Measurements from ENCODE around the gene CSTPP1.
"Not testable (repeated sequence)": the region's sequence is repeated elsewhere in the genome, so short reads cannot be mapped to it uniquely, and the experiment has no call there.

The CSTPP1 gene

DNA sequence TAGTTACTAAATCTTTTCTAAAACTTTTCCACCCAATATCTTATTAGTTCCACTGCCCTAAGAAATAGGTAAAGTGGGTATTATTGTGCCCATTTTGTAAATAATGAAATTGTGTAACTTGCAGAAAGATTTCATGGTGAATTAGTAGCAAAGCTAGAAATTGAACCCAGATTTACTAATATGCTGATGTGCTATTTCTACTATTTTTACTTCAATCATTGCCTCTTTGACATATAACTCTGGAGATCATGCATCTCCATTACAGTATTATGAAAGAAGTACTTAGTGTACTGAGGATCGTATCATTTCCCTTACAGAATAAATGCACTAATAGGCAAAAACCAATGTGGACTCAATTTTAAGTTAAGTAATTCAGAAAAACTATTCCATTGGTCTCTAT is 119.0 kb downstream of the CSTPP1 start:
- no peak for DNase-seq

GRCh38 chr11:47056261-47056915 is 119.8 kb downstream of the CSTPP1 start:
- DNase-seq: no peak

- no peak for DNase-seq
These were observed 120.8 kb downstream of the CSTPP1 start for GRCh38 chr11:47057365-47057764.

GRCh38 chr11:47060807-47061206 is 124.2 kb downstream of the CSTPP1 start:
- no peak for DNase-seq

DNA sequence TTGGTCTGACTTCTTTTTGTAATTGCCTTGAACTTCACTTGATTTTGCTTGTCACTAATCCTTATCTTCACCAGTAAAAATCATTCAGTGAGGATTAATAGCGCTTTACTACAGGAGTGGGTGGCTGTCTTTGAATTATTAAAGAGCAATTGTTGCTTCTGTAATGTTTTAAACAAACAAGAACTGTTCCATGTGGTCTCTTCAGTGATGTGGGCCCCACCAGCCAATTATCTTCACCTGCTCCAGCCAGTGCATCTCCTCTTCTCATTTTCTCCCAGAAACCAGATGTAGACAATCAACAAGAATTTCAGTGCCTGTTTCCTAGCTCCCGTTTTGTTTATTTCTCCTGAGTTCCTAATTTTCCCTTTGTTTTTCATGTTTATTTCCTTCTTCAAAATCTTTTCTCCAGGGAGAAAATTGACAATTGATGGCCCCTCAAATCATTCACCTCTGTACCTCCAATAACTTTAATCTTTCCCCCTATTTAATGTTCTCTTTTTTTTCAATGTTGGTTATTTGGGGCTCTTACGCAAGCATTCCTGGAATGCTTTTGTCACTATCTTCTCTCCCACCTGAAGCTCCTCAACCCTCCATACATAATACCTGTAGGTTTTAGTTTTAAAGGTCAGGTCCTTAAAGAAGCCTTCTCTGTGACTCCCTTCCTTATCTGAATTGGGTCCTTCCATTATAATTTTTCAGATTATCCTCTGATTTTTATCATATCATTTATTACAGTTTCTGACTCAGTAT is 125.0 kb downstream of the CSTPP1 start:
- DNase-seq: no peak

- no peak for DNase-seq
These were observed 126.2 kb downstream of the CSTPP1 start for GRCh38 chr11:47062736-47063135.

DNA sequence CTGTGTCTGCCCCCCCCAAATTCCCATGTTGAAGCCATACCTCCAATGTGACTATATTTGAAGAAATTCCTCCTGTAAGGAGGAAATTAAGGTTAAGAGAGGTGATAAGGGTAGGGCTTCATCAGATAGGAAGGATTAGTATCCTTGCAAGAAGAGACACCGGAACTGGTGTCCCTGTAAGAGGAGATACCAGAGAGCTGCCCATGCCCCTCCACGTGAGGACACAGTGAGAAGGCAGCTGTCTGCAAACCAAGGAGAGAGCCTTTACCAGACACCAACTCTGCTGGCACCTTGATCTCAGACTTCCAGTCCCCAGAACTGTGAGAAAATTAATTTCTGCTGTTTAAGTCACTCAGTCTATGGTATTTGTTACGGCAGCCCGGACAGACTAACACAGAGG is 130.8 kb downstream of the CSTPP1 start:
- no peak for DNase-seq

DNA sequence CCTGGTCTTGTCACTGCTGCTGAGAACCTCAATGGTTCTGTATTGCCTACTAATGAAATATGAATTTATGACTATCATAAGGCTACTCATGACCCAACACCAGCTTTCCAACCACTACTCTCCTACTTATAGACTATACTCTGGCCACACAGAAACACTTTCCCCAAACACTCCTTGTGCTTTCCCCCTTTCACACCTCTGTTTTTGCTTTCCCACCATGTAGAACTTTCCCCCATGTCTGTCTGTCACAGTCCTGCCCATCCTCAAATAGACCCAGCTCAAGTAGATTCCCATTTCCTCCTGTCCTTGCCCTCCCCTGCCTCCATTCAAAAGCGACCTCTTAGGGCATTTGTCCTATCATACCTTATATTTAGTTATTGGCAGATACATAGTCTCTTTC is 134.2 kb downstream of the CSTPP1 start:
- no peak for DNase-seq

GRCh38 chr11:47071341-47071740 is 134.8 kb downstream of the CSTPP1 start:
- DNase-seq: no peak

- DNase-seq: no peak
These were observed 135.3 kb downstream of the CSTPP1 start for GRCh38 chr11:47071791-47072261.

DNA sequence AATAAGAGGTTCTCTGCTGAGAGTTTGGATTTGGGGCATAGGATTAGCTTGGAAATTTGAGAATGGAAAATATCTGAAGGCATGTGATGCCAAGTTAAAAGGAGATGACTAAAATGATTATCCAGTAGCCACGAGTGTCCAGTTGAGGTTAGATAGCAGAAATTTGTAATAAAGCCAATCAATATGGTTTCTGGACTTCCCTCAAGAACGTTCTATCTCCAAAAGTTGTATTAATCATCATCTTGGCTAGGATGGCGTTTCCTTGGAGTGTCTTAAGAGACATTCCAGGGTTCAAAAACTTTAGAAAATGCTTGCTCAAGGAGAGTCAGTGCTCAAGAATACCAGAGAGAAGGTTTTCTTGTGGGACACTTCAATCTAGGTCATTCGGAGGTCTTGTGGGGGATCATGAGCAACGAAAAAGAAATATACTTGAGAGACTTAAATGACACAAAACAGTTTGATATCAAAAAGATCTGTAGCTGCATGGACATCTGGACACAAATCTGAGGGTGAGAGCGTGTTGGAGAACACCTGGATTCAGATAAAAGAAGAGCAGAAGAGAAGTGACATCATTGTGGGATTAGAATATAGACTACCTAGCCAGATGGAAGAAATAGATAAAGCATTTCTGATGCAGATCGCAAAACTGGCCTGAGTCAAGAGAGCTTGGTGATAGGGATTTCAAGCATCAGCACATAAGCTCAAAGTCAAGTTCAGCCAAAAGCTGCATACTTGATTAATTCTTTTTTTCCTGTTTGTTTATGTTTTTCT is 142.4 kb downstream of the CSTPP1 start:
- DNase-seq: no peak

DNA sequence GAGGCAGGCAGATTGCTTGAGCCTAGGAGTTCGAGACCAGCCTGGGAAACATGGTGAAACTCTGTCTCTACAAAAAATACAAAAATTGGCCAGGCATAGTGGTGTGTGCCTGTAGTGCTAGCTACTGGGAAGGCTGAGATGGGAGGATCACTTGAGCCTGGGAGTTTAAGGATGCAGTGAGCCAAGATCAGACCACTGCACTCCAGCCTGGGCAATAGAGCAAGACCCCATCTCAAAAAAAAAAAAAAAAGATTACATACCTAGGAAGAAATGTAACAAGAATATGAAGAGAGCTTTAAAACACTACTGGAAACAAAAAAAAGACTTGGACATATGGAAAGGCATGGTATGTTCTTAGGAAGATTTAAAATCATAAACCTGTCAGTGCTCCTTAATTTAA is 144.2 kb downstream of the CSTPP1 start:
- DNase-seq: not testable (repeated sequence)

DNA sequence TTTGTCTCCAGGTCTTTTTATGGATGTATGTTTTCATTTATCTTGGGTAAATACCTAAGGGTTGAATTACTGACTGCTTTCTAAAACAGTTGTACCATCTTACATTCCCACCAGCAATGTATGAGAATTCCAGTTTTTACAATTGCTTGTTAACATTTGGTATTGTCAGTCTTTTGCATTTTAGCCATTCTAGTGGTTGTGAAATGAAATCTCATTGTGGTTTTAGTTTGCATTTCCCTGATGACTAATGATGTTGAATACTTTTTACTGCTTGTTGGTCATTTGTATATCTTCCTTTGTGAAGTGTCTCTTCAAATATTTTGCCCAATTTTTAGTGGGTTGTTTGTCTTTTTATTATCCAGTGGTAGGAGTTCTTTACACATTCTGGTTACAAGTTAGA is 147.4 kb downstream of the CSTPP1 start:
- DNase-seq: no peak

- no peak for DNase-seq
These were observed 151.2 kb downstream of the CSTPP1 start for GRCh38 chr11:47087801-47088200.

GRCh38 chr11:47093541-47093940 is 157.0 kb downstream of the CSTPP1 start:
- DNase-seq: no peak

GRCh38 chr11:47096871-47097270 is 160.3 kb downstream of the CSTPP1 start:
- DNase-seq: not testable (repeated sequence)

DNA sequence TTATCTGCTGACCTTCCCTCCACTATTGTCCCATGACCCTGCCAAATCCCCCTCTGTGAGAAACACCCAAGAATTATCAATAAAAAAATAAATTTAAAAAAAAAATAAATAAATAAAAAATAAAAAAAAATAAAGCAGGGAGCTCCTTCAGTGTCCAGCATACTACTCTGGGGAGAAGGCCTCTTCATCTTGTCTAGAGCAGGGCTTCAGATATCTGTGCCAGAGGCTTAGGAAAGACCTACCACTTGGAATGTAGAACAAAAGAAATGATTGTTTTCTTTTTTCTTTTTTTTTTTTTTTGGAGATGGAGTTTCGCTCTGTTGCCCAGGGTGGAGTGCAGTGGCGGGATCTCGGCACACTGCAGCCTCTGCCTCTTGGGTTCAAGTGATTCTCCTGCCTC is 161.7 kb downstream of the CSTPP1 start:
- not testable (repeated sequence) for DNase-seq

DNA sequence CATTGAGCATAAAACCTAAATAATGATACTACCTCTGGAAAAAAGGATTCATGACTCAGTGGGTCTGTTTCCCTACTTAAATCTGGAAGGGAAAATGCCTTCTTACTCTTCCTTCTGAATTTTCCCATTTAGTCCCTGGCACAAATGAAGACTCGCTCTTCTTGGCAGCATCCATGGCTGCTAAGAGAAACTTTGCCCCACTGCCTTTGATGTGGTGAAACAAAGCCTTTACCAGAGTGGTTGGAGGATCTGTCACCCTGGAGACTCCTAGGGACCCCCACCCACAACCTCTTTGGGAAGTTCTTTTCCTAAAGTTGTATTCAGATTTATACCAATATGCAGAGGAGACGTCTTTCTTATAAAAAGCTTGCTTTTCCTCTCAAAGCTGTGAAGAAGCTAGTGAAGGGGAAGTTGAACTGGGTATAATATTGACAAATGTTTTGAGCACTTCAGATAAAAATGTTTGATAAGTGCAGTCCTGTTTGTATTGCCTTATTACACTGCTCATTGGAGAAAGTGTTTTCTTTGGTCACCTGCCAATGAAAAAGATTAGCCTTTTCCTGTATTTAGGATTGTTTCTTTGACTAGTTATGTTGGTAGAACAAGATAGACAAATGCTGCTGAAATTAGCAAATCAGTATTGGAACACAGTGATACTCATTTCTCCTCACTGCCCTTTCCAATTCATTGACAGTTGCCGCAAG is 162.8 kb downstream of the CSTPP1 start:
- DNase-seq: no peak

DNA sequence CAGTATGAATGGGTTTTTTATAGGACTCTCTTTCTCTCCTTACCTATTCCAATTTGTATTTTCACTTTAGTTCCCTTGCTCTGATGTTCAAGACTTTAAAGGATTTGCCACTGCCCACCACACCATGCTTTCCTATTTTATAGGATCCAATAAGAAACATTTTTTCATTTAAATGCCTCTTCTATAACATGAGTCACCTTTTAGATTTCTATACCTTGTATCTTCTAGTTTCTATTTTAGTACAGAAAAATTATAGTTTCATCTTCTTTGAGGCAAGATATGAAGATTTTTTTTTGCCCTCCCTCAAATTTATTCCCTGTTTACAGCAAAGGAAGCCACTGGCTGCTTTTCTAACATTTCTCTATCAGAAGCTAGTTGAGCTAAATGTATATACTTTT is 163.4 kb downstream of the CSTPP1 start:
- DNase-seq: no peak

GRCh38 chr11:47101406-47101805 is 164.8 kb downstream of the CSTPP1 start:
- no peak for DNase-seq

DNA sequence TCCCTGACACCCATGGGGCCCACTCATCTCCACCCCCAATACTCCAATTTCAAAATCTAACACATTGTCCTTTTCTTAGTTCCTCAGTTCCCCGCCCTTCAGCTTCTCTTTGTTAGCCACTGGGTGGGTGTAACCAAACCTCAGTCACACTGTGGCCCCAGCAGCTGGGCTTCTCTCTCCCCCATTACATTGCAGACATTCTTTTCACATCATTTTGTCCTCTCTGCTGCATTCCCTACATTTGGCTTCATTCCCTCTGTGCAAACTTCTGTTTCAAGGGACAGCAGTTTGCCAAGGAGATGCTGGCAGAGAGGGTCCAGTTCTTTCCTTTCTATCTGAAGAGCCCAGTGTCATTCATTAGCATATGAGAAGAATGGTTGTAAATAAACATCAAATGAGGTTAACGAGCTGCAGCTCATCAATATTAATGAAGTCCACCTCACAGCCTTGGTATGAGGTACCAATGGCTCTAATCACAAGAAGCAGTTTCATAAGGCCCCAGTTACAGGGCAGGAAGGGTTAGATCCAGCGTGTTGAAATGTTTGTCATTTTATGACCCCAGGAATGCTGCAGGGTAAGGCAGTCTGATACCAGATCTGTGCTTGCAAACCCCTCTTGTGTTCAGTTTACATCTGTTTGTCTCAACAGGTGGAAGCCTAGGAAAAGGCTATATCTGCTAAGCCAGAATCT is 167.8 kb downstream of the CSTPP1 start:
- no peak for DNase-seq

DNA sequence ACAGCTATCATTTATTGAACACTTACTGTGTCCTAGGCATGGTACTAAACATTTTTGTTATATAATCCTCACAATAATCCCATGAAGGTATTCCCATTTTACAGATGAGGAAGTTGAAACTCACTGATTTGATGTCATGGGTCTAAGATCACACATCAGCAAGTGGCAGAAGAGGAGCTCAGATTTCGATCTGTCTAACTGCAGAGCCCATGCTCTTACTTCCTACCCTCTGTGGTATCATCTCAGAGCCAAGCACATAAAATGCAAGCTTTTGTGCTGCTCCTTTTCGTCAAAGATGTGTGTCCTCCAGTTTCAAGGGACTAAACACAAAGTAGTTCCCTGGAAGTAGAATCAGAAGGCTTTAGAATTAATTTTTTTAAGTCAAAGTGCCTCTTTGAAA is 169.0 kb downstream of the CSTPP1 start:
- DNase-seq: no peak

- DNase-seq: no peak
These were observed 169.4 kb downstream of the CSTPP1 start for GRCh38 chr11:47105974-47106373.
